ENCODE measurements around the gene ADGRG6.
"Not testable (repeated sequence)": the region's sequence is repeated elsewhere in the genome, so short reads cannot be mapped to it uniquely, and the experiment has no call there.

ADGRG6 gene

GRCh38 chr6:142444881-142445301, 143.1 kb downstream of the ADGRG6 start:
- peak; percentile 51 for DNase-seq (ENCODE audit: low read depth)

GRCh38 chr6:142446168-142446567, 144.4 kb downstream of the ADGRG6 start:
- DNase-seq (ENCODE audit: low read depth), result no peak

- DNase-seq (ENCODE audit: low read depth), result no peak
These were observed 144.8 kb downstream of the ADGRG6 start for GRCh38 chr6:142446576-142446975.

GRCh38 chr6:142448091-142448729, 146.4 kb downstream of the ADGRG6 start:
- no peak for DNase-seq (ENCODE audit: low read depth)

DNA sequence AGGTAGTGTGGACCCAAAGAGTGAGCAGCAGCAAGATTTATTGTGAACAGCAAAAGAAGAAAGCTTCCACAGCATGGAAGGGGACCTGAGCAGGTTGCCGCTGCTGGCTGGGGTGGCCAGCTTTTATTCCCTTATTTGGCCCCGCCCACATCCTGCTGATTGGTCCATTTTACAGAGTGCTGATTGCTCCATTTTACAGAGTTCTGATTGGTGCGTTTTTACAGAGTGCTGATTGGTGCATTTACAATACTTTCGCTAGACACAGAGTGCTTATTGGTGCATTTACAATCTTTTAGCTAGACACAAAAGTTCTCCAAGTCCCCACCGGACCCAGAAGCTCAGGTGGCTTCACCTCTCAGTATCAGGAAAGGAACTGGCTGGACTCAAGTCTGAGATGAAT, 149.0 kb downstream of the ADGRG6 start:
- DNase-seq (ENCODE audit: low read depth), result not testable (repeated sequence)

DNA sequence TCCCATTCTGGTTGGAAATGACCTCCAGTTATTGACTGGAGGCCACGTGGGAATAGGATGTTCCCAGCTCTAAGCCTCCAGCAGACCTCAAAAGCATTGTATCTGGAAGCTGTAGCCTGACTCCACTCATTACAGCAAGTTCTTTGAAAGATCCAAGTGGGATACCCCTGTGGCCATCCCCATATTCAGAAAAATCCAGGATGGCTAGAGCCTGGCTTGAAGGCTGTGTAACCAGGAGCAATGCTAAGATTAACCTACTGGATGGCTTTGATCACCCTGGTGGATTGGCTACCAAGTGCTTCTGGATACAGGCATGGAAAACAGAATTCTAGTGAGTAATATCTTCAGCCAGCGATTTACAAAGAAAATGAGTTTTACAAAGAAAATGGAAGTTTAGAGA, 151.2 kb downstream of the ADGRG6 start:
- no peak for DNase-seq (ENCODE audit: low read depth)

DNA sequence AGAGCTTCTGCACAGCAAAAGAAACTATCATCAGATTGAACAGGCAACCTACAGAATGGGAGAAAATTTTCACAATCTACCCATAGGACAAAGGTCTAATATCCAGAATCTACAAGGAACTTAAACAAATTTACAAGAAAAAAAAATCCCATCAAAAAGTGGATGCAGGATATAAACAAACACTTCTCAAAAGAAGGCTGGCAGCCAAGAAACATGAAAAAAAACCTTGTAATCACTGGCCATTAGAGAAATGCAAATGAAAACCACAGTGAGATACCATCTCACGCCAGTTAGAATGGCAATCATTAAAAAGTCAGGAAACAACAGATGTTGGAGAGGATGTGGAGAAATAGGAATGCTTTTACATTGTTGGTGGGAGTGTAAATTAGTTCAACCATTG, 152.4 kb downstream of the ADGRG6 start:
- not testable (repeated sequence) for DNase-seq (ENCODE audit: low read depth)

GRCh38 chr6:142454848-142455247, 153.0 kb downstream of the ADGRG6 start:
- not testable (repeated sequence) for DNase-seq (ENCODE audit: low read depth)

- no peak for DNase-seq (ENCODE audit: low read depth)
These were observed 154.3 kb downstream of the ADGRG6 start for GRCh38 chr6:142455957-142456589.

DNA sequence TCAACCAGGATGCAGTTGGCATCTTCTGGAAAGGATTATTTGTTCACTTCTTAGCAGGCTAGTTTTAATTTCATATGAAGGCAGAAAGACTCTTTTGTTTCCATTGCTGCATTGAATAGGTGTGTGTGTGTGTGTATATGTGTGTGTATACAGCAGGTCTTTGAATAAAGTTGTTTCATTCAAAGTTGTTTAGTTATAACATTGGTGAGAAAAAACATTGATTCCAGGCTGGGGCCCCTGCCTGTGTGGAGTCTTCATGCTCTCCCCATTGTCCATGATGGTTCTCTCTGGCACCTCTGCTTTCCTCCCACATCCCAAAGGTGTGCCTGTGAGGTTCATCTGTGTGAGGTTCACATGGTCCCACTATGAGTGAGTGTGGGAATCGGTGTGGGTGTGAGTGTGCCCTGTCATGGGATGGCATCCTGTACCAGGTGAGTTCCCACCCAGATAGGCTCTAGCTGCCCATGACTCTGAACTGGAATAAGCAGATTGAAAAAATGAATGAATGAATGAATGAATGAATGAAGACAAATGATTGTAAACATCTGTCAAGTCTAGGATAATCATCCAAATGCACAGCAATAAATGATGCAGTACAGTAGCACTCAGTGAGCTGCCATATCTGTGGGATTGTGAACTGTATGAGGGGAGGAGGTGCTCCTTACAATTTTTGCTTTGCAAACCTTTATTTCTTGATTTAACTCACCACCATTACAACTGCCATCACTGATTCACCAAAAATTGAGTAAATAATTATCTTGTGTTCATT, 156.0 kb downstream of the ADGRG6 start:
- DNase-seq (ENCODE audit: low read depth), result no peak

- no peak for DNase-seq (ENCODE audit: low read depth)
These were observed 157.0 kb downstream of the ADGRG6 start for GRCh38 chr6:142458836-142459235.

- peak; percentile 26 for DNase-seq (ENCODE audit: low read depth)
These were observed 157.5 kb downstream of the ADGRG6 start for GRCh38 chr6:142459271-142459670.

DNA sequence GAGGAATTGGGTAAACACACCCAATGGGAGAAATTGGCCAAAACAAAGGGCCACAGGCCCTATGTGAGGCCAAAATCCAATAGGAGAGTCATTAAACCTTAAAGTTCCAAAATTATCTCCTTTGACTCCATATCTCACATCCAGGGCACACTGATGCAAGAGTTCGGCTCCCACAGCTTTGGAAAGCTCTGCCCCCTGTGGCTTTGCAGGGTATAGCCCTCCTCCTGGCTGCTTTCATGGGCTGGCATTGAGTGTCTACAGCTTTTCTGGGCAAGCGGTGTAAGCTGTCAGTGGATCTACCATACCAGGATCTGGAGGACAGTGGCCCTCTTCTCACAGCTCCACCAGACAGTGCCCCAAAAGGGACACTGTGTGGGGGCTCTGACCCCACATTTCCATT, 160.5 kb downstream of the ADGRG6 start:
- DNase-seq (ENCODE audit: low read depth), result no peak

DNA sequence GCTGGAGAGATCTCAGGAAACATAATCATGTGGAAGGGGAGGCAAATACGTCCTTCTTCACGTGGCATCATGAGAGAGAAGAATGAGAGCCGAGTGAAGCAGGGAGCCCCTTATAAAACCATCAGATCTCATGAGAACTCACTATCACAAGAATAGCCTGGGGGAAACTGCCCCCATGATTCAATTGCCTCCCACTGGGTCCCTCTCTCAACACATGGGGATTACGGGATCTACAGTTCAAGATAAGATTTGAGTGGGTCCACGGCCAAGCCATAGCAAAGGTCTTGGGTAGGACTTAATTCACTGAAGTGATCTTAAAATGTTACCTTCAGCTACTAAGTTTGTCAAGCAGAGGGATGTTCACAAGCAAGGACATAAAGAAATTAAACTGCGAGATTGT, 162.2 kb downstream of the ADGRG6 start:
- no peak for DNase-seq (ENCODE audit: low read depth)

DNA sequence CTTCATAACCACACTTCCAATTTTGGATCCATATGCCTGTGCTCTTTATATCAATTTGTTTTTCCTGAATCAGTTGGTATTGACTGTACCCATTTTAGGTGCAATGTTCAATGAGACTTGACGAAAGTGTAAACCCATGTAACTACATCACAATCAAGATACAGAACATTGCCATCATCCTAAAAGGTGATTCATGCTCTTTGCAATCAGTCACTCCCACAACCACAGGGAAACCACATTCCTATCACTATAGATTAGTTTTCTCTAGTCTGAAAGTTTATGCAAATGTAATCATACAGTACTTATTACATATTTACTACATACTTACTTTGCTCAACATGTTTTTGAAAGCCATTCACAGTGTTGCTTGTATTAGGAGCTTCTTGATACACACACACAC, 167.4 kb downstream of the ADGRG6 start:
- peak; percentile 42 for DNase-seq (ENCODE audit: low read depth)

GRCh38 chr6:142470421-142470820, 168.6 kb downstream of the ADGRG6 start:
- no peak for DNase-seq (ENCODE audit: low read depth)

- DNase-seq (ENCODE audit: low read depth), result peak; percentile 55
These were observed 172.9 kb downstream of the ADGRG6 start for GRCh38 chr6:142474531-142475289.

GRCh38 chr6:142476452-142476851, 174.6 kb downstream of the ADGRG6 start:
- DNase-seq (ENCODE audit: low read depth), result no peak

DNA sequence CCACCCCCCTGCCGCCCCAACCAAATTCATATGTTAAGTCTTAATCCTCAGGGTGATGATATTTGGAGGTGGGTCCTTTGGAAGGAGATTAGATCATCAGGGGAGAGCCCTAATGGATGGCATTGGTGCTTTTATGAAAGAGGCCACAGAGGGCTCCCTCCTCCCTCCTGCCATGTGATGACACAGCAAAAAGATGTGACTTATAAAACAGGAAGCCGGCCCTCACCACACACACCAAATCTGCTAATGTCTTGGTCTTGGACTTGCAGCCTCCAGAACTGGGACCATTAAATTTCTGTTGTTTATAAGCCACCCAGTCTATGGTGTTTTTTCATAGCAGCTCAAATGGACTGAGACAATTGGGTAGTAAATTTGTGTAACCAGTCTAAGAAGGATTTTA, 176.3 kb downstream of the ADGRG6 start:
- peak; percentile 47 for DNase-seq (ENCODE audit: low read depth)

- no peak for DNase-seq (ENCODE audit: low read depth)
These were observed 179.7 kb downstream of the ADGRG6 start for GRCh38 chr6:142481466-142481865.

DNA sequence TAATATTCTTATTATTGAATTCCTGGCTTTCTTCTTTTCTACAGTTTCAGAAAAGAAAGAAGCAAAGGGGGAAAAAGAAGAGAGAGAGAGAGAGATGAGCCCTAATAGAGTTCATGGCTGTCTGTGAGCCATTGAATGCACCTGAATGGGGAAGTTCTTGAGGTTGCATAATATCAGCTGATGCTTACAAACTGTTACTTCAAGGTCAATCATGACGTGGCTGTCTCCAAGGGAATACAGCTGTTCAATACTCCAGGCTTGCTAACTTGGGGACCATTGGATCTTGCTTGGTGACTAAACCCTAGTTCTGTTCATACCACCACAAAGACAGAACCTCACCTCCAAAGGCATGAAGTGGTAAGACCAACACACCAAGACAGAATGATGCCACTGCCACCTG, 180.4 kb downstream of the ADGRG6 start:
- DNase-seq (ENCODE audit: low read depth), result no peak

DNA sequence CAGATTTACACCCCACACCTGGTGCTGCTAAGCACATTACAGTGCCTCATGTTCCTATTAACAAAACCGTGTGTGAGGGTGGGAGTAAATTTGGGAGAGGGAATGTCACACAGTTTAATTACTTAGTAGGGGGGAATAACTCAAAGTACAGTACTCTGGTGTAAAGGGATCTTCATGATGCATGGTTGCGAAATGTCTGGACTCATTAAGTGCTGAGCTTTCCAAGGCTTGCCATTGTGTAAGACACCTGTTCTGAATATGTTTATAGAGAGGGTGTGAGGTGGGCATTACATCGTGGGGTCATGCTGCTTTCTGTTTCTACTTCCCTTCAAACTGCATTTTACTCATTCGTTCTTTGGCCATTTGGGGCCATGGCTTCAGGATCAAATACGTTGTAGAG, 181.2 kb downstream of the ADGRG6 start:
- DNase-seq (ENCODE audit: low read depth), result peak; percentile 54
